HG03571 (cell line): ENCODE results near the gene NTSR2.

ENCODE experiments used
- ATAC-seq: cut with Tn5 transposase; IDR thresholded peaks from one replicate; pipeline ENCODE4 v1.9.1; 2021; ENCODE audit not compliant: unreplicated experiment

The NTSR2 gene

DNA sequence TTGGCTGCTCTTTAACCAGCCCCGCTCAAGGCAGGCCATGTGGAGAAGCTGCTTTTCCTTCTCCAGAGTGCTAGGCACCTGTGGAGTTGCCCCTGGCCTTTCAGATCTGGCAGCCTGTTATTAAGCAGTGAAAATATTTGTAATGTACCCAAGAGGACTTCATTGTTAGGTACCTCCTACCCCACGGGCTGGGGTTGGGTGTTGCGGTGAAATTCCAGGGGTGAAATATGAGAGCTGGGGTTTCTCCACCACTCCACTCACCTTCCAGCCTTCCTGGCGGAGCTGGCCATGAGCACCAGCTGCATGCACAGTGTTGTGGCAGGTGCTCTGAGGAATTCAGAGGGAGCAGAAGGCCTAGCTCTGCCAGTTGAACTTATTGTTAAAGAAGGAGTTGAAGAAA lies 39.1 kb downstream of the NTSR2 start:
- no peak for ATAC-seq

DNA sequence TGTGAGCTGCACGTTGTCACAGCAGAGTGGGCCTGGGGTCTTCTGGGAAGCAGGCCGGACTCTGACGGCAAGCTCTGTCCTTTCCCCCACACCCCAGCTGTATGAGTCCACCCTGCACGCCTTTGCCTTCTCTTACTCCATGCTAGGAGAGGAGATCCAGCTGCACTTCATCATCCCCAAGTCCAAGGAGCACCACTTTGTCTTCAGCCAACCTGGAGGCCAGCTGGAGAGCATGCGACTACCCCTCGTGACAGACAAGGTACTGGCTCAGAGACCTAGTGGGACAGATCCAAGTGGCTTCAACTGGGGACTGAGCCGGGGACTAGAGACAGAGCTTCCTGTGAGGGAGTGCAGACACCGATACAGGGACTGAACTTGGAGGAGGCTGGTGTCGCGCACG lies 40.1 kb downstream of the NTSR2 start:
- ATAC-seq = no peak

DNA sequence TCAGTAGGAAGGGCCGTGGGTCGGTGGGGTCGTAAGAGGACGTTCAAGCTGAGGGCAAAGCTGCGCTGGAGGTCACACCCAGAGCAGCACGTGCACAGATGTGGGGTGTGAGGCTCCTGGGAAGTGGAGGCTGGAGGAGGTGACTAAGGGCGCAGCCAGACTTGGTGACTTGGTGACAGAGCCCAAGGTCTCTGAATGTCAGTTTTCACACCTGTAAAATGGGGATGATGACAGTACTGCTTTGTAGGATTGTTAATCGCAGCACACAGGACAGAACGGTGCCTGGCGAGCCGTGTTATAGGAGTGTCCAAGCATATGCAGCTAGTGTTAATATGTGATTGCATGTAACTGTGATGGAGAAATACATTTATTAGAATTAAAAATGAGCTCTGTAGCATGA lies 40.8 kb downstream of the NTSR2 start:
- ATAC-seq = no peak

DNA sequence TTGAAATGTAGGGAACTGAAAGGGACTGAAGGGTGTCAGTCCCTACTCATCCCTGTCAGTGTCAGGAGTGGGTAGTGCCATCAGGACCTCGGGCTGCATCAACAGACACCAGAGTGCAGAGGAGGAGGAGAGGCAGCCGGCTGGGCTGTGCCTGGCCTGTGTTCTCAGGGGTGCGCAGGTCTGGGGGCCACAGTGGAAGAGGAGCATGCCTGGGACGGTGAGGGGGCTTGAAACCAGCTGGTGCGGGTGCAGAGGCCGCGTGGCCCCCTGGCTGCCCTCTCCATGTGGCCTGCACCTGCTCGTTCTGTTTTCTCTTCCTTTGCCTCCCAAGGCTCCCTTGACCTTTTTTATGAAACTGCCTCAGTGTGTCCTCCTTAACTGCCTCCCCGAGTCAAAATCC lies 41.3 kb downstream of the NTSR2 start:
- no peak for ATAC-seq

DNA sequence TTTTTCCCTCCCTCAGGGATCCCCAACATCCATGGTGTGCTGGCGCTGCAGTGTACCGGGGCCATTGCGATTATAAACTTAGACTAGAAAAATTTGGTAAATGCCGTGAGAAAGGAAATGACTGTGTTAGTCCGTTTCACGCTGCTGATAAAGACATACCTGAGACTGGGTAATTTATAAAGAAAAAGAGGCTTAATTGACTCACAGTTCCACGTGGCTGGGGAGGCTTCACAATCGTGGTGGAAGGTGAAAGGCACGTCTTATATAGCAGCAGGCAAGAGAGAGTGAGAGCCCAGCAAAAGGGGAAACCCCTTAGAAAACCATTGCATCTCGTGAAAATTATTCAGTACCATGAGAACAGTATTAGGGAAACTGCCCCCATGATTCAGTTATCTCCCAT lies 44.3 kb downstream of the NTSR2 start:
- no peak for ATAC-seq

DNA sequence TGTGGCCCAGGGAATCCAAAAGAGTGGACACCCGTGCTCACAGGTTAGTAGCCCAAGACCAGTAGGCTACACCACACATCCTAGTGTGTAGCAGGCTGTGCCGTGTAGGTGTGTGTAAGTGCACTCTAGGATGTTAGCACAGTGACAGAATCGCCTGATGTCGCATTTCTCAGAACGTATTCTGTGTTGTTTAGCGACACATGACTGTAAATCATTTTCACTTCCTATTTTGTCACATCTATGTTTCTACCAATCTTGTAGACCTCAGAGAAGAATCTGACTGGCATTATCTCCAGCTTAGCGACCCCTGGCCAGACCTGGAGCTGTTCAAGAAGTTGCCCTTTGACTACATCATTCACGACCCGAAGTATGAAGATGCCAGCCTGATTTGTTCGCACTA lies 45.1 kb downstream of the NTSR2 start:
- no peak for ATAC-seq

DNA sequence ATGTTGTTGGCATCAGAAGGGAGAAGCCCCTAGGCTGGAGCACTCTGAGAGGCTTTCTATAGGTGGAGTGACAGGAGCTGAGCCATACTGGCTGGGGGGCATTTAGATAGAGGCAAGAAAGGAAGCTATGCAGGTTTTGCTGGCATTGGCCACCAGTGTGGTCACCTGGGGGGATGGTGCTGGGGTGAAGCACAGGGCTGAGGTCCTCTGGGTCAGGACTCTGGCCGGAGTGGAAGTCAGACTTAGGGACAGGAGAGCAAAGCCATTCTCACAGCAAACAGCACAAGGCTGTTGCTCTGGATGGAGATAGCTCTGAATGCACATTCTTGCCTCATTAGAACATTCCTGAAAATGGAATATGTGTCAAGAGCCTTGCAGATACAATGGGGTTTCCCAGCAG lies 47.4 kb downstream of the NTSR2 start:
- no peak for ATAC-seq

DNA sequence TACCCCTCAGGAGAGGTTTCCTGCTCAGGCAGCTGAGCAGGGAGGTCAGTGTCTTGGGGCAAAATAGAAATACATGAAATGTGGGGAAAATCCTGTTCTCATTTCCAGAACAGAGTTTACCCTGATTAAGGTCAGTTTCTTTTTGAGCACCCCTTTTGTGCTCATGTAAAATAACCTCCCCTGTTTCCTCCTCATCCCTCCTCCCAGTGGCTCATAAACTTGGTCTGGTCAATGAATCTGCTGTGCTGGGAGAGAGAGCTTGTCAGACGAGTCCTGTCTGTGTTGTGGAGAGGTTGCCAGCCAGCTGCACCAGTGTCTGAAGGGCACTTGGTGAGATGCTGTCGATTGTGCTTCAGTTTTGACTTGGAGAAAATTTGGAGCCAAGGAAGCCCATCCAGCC lies 48.6 kb downstream of the NTSR2 start:
- no peak for ATAC-seq

DNA sequence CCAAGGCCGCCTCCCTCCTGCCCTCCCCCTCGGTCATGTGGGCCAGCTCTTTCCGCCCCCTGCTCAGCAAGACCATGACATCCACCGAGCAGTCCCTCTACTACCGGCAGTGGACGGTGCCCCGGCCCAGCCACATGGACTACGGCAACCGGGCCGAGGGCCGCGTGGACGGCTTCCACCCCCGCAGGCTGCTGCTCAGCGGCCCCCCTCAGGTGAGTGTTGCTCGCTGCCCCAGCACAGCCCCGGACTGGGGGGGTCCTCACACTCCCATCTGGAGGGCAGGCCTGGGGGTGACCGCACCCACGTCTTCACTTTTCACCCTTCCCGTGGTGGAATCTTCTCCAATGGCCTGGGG lies 51.3 kb downstream of the NTSR2 start:
- no peak for ATAC-seq

DNA sequence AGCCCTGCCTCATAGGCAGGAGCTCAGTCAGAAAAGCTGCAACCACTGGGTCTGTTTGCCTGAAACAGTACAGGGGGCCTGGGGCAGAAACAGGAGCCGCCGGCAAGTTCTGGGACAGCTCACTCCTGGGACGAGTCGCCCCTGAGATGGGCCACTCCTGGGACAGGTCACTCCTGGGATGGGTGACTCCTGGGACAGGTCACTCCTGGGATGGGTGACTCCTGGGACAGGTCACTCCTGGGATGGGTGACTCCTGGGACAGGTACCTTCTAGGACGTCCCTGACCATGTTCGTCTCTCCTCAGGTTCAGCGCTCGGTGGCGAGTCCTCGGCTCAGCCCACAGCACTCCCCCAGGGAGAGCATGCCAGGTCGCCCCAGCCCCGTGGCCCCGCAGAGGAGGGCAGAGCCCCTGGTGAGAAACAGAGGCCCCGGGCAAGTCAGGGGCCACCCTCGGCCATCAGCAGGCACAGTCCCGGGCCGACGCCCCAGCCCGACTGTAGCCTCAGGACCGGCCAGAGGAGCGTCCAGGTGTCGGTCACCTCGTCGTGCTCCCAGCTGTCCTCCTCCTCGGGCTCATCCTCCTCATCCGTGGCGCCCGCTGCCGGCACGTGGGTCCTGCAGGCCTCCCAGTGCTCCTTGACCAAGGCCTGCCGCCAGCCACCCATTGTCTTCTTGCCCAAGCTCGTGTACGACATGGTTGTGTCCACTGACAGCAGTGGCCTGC lies 51.8 kb downstream of the NTSR2 start:
- ATAC-seq = no peak

DNA sequence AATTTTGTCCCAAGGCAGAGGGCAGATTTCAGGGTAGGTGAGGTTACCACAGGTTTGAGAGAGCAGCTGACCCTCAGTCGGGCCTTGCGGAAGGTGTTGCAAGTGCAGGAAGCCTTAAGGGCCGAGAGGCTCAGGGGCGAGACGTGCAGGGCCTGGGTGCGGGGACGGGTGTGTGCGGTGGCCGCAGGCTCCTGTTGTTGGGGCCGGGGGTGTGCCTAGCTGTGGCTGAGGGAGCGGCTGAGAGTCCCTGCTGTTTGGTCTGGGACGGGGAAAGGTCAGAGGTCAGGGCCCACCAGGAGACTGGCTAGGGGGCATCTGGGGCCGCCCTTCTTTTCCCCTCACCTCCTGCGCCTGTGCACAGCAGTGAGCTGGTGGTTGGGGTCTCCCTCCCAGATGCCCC lies 52.5 kb downstream of the NTSR2 start:
- no peak for ATAC-seq

DNA sequence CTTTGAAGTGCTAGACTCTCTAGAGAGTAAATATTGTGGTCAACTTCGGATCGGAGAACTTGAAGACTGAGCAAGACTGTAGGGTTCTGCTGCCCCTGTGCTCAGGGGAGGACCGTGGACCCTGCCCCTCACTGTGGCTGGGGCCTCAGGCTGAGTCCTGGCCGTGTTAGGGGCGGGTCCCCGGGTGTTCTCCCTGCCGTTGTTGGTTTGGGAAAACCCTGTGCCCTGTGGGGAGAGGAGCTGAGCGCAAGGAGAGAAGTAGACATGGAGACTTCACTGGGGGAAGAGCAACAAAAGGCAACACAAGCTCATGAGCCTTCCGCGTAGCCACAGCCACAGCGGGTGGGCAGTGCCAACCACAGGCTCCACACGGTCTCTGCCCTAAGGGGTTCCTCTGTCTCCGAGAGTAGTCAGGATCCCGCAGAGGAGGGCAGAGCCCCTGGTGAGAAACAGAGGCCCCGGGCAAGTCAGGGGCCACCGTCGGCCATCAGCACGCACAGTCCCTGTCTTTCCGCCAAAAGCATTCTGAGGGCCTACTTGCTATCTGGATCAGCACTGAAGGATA lies 53.1 kb downstream of the NTSR2 start:
- no peak for ATAC-seq

DNA sequence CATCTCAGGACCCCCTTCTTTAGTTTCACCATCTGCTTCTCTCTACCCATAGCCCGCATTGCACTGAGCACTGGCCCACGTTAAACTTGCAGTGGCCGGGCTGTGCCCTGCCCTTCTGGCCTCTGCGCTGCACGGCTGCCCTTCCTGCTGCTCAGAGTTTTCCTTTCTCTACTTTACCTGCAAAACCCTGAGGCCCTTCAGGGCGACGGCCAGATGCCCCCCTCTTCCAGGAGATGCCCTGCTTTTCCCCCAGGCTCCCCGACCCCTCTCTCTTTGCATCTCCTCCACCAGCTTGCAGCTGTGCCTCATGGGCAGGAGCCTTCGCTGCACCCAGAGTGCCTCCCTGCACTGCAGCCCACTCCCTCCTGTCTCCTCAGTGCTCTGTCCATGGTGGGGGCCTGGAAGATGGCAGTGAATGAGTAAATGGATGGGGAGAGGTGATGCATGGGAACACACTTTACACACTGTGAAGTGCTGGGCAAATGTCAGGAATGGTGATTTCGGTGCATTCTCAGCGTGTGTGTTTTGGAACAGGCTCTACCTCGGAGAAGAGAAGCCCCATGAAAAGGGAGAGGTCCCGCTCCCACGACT lies 53.8 kb downstream of the NTSR2 start:
- ATAC-seq = no peak

DNA sequence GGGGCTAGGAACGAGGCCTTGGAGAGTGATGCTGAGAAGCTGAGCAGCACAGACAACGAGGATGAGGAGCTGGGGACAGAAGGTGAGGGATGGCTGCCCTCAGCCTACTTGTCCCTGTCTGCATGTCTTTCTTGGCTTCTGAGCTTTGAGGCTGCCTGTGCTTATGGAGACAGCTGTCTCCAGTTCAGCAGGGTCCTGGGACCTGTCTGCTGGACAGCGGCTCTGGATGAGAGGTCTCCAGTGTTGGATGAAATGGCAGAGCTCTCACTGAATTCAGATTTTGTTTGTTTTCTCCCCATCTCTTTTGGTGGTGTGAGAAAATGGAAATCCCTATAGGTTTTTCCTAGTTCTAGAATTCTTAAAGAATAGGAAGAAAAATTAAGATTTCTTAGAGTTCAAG lies 54.8 kb downstream of the NTSR2 start:
- no peak for ATAC-seq

DNA sequence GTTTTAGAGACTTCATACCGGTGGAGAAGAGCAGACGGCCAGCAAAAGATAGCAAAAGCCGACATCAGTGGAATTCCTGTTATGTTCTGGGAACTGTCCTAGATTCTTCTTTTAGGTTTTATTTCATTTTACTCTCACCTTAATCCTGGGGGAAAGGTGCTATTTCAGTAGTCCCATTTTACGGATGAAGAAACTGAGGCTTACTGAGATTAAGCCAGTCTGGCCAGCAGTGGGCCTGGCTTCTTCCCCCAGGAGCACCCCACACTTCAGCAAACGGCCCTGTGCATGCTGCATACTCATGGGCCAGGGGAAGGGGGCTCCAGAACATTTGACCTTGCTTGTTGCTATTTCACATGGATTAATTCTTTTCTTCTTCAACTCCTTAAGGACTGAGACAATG lies 56.7 kb downstream of the NTSR2 start:
- no peak for ATAC-seq

DNA sequence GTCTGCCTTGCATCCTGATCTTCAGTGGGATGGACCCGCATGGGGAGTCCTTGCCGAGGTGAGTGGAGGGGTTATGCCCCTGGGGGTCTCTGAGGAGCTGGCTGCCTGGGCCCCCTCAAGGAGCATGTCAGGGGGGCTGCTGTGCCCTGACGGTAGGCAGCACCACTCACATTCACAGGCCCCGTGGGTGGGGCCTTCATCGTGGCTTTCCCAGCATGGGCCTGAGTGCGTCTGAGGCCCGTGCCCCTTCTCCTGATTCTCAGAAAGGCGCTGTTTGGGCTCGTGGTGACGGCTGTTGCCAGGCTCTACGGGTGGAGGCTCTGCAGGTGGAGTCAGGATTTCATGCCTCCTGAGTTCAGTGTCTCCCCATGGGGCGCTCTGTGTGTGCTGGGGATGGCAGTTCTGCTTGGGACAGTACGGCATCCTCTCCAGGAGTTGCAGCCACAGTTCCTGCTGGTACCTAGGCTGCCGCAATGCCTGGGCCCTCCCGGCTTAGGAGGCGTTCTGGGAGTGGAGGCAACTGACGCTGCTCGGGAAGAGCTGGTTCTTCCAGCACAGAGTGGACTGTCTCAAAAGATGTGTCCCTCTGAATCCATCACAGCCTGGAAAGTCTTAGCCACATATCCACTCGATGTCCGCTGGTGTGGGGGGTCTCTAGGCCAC lies 57.3 kb downstream of the NTSR2 start:
- no peak for ATAC-seq

DNA sequence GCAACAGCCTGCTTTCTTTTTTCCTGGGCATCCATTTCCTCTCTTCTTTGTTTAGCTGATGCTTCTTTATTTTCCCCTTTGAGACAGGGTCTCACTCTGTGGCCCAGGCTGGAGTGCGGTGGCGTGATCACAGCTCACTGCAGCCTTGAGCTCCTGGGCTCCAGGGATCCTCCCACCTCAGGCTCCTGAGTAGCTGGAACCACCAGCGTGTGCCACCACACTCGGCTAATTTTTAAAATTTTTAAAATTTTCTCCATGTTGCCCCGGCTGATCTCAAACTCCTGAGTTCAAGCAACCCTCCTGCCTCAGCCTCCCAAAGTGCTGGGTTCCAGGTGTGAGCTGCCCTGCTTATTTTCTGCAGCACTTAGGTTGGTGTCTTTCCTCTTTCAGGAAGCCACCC lies 58.7 kb downstream of the NTSR2 start:
- no peak for ATAC-seq

DNA sequence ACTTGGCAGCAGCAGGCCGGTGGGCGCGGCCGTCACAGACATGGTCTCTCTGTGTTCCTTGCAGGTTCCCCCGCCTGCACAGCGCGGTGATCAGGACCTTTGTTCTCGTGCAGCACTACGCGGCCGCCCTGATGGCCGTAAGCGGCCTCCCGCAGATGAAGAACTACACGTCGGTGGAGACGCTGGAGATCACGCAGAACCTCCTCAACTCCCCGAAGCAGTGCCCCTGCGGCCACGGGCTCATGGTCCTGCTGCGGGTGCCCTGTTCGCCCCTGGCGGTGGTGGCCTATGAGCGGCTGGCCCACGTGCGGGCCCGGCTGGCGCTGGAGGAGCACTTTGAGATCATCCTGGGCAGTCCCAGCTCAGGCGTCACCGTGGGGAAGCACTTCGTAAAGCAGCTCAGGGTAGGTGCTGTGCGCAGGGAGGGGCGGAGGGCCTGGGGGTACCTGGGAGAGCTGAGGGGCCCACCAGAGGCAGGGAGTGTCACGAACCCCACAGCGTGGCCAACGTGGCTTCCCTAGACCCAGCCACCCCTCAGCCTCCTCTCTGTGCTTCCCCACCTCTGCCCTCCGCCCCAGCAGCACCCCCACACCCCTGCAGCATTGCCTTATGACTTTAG lies 59.3 kb downstream of the NTSR2 start:
- ATAC-seq = no peak
